SK-N-MC (cell line): Measurements from ENCODE around the gene PSMA8.

Source experiments
- EZH2 ChIP-seq: fragments of 200-600 bp; sonication (generic); IDR thresholded peaks from one replicate; pipeline ENCODE4 v1.6.1; 2017; ENCODE audit warnings: antibody characterized with exemption
- POLR2AphosphoS5 ChIP-seq: IDR thresholded peaks from 2 replicates; pipeline ENCODE4 v1.6.1; 2012; ENCODE audit warnings: mild to moderate bottlenecking, low read depth, low read length, borderline replicate concordance

DNA sequence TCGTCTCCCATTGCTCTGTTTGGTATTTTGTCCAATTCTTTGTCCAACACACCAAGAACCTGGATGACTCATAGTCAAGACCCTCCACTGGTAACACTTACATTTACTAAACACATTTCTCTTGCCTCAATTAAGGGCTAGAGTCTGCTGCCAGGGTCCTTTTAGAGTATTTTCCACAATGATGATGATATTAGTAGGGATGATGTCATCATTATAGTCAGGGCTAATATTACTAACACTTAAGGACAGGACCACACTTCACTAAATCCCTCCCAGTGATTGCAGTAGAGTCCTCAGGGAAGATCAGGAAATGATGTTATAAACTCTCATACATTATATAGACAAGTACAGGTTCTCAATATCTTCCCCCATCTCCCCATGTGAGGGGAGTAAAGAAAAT is 29.6 kb upstream of the PSMA8 start:
- TF ChIP-seq POLR2AphosphoS5 (no peak), EZH2 (no peak)
